Measurements from ENCODE around the gene CXXC5. TPM values are rescaled to one million over a fixed set of nuclear protein-coding genes. Genes with fewer than 3 reads are reported as not detected.
"Not testable (repeated sequence)": the region's sequence is repeated elsewhere in the genome, so short reads cannot be mapped to it uniquely, and the experiment has no call there.

The CXXC5 gene
- total RNA-seq (1 to 10 TPM; 3.2 to 4.3 TPM), total RNA-seq (0 to 1.7 reads per million in 2 donors)

- Mint-ChIP-seq H3K4me1 (peaks cover 34% of the 10 kb centered on the region), H3K27me3 (peaks cover 48% of the 10 kb centered on the region)
These were observed at the start of gene CXXC5 for GRCh38 chr5:139648205-139649081. Gene CXXC5, plus strand, starts transcription at chr5:139648349. Its CDS starts 32,175 bp downstream, at chr5:139680524.

GRCh38 chr5:139598601-139598965, 49.6 kb upstream of the CXXC5 start:
- ATAC-seq; H3K4me3 Mint-ChIP-seq; DNase-seq; H3K27ac Mint-ChIP-seq; H3K27me3 Mint-ChIP-seq; H3K9me3 ChIP-seq (ENCODE audit: control insufficient read depth, low read length, poor library complexity, severe bottlenecking); H3K36me3 Mint-ChIP-seq (ENCODE audit: low read depth): not testable (repeated sequence)
- peaks cover 12% of the 10 kb centered on the region for H3K4me1 Mint-ChIP-seq

More at GRCh38 chr5:139648205-139649081, at the start of gene CXXC5:
- ATAC-seq, result peak; percentile 62
- peak within 1 kb of the TSS; percentile 91 for H3K4me3 Mint-ChIP-seq
- no peaks in the 10 kb centered on the region for H3K9me3 ChIP-seq (ENCODE audit: control insufficient read depth, low read length, poor library complexity, severe bottlenecking)
- H3K27ac Mint-ChIP-seq, result no peak within 1 kb of the TSS
- DNase-seq, result peak in 2 of 3 donors; percentile 29 to 30
- peaks cover 8% of the 10 kb centered on the region for H3K36me3 Mint-ChIP-seq (ENCODE audit: low read depth)

GRCh38 chr5:139600336-139600949, 47.7 kb upstream of the CXXC5 start:
- peak overlapping the region; percentile 33 for H3K4me3 Mint-ChIP-seq

DNA sequence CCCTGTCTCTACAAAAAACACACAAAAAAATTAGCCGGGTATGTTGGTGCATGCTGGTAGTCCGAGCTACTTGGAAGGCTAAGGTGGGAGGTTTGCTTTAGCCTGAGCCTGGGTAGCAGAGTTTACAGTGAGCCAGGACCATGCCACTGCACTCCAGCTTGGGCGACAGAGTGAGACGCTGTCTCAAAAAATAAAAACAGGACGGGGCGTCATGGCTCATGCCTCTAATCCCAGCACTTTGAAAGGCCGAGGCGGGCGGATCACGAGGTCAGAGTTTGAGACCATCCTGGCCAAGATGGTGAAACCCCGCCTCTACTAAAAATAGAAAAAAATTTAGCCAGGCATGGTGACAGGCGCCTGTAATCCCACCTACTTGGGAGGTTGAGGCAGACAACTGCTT, 46.7 kb upstream of the CXXC5 start:
- H3K27me3 Mint-ChIP-seq, result no peaks in the 10 kb centered on the region
- peaks cover 9% of the 10 kb centered on the region for H3K4me1 Mint-ChIP-seq
- no peak for ATAC-seq
- no peaks in the 10 kb centered on the region for H3K9me3 ChIP-seq (ENCODE audit: control insufficient read depth, low read length, poor library complexity, severe bottlenecking)
- DNase-seq, result no peak
- H3K4me3 Mint-ChIP-seq, result no peak overlapping the region
- peak overlapping the region; percentile 39 for H3K27ac Mint-ChIP-seq
- H3K36me3 Mint-ChIP-seq (ENCODE audit: low read depth), result peaks cover 6% of the 10 kb centered on the region

More at GRCh38 chr5:139600336-139600949, 47.7 kb upstream of the CXXC5 start:
- Mint-ChIP-seq H3K27me3 (no peaks in the 10 kb centered on the region), H3K4me1 (peaks cover 7% of the 10 kb centered on the region), H3K36me3 (ENCODE audit: low read depth) (peaks cover 4% of the 10 kb centered on the region), H3K27ac (no peak overlapping the region)
- ATAC-seq (no peak), DNase-seq (no peak)
- no peaks in the 10 kb centered on the region for H3K9me3 ChIP-seq (ENCODE audit: control insufficient read depth, low read length, poor library complexity, severe bottlenecking)

GRCh38 chr5:139601948-139602347, 46.2 kb upstream of the CXXC5 start:
- not testable (repeated sequence) for ATAC-seq; H3K27me3 Mint-ChIP-seq; H3K9me3 ChIP-seq (ENCODE audit: control insufficient read depth, low read length, poor library complexity, severe bottlenecking); H3K4me3 Mint-ChIP-seq; H3K36me3 Mint-ChIP-seq (ENCODE audit: low read depth); H3K27ac Mint-ChIP-seq; DNase-seq; H3K4me1 Mint-ChIP-seq

DNA sequence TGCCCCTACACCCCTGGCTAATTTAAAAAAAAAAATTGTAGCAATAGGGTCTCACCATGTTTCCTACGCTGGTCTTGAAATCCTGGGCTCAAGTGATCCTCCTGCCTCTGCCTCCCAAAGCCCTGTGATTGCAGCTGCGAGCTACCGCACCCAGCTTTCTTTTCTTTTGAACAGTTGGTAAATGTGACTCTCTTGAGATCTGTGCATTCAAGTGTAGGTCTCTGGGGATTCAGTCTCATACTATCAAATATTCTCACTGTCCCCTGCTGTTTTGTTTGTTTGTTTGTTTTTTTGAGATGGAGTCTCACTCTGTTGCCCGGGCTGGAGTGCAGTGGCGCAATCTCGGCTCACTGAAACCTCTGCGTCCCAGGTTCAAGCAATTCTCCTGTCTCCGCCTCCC, 42.3 kb upstream of the CXXC5 start:
- H3K27ac Mint-ChIP-seq, result peak overlapping the region; percentile 80

DNA sequence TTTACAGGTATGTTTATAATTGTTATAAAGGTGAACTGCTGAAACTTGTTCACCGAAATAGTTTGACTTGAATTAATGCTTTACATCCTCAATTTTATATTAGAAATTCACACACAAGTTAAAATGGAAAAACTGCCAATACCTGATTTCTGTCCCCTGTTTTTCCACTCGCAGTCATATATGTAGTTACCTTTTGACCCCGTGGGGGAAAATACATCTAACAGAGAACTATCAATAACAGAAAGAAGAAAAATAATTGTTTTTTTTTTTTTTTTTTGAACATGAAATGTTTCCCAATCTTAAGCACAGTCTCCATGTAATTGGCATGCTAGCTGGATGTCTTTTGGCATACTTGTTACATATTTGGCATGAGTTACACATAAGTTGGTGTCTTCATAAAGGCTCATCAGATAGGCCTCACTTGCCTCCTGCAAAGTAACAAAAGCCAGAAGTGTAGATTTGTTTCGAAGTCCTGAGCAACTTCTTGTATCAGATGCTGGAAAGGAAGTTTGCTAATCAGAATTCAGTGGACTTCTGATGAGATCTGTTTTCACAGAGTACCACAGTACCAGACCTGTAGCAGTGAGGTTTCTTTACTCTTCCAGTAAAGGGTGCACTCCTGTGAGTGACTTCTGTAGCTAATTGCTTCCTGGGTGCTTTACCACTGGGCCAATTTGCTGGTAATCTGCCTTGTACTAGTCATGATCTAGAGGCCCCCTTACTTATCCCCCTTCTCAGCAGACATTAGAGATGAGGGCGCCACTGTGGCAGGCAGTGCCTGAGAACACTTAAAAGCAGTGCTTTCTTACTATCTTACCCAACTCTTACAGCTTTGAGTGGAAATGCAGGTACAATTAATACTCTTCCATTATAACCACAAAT, 36.2 kb upstream of the CXXC5 start:
- no peaks in the 10 kb centered on the region for H3K9me3 ChIP-seq (ENCODE audit: control insufficient read depth, low read length, poor library complexity, severe bottlenecking)
- peaks cover 17% of the 10 kb centered on the region for H3K4me1 Mint-ChIP-seq
- peak overlapping the region; percentile 6 for H3K27ac Mint-ChIP-seq
- no peak overlapping the region for H3K4me3 Mint-ChIP-seq
- H3K36me3 Mint-ChIP-seq (ENCODE audit: low read depth), result no peaks in the 10 kb centered on the region
- H3K27me3 Mint-ChIP-seq, result no peaks in the 10 kb centered on the region
- ATAC-seq (no peak), DNase-seq (no peak)

More for the DNA sequence above, 42.3 kb upstream of the CXXC5 start:
- no peaks in the 10 kb centered on the region for H3K9me3 ChIP-seq (ENCODE audit: control insufficient read depth, low read length, poor library complexity, severe bottlenecking)
- DNase-seq, result no peak
- Mint-ChIP-seq H3K36me3 (ENCODE audit: low read depth) (peaks cover 6% of the 10 kb centered on the region), H3K4me3 (no peak overlapping the region), H3K4me1 (peaks cover 13% of the 10 kb centered on the region), H3K27me3 (no peaks in the 10 kb centered on the region)
- ATAC-seq, result no peak

DNA sequence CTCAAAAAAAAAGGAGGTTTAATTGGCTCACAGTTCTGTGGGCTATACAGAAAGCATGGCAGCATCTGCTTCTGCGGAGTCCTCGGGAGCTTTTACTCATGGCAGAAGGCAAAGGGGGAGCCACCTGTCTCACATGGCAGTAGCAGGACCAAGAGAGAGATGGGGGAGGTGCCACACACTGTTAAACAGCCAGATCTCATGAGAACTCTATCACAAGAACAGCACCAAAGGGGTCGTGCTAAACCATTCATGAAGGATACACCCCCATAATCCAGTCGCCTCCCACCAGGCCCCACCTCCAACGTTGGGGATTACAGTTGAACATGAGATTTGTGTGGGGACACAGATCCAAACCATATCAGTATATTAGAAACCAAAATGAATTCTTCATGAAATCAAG, 28.3 kb upstream of the CXXC5 start:
- DNase-seq (no peak), ATAC-seq (no peak)
- peaks cover 4% of the 10 kb centered on the region for H3K36me3 Mint-ChIP-seq (ENCODE audit: low read depth)
- H3K27me3 Mint-ChIP-seq, result no peaks in the 10 kb centered on the region
- no peak overlapping the region for H3K27ac Mint-ChIP-seq
- H3K4me1 Mint-ChIP-seq, result peaks cover 10% of the 10 kb centered on the region
- no peak overlapping the region for H3K4me3 Mint-ChIP-seq
- H3K9me3 ChIP-seq (ENCODE audit: control insufficient read depth, low read length, poor library complexity, severe bottlenecking), result no peaks in the 10 kb centered on the region

GRCh38 chr5:139625398-139625797, 22.8 kb upstream of the CXXC5 start:
- not testable (repeated sequence) for ATAC-seq; H3K36me3 Mint-ChIP-seq (ENCODE audit: low read depth); H3K27ac Mint-ChIP-seq; H3K9me3 ChIP-seq (ENCODE audit: control insufficient read depth, low read length, poor library complexity, severe bottlenecking); DNase-seq; H3K4me3 Mint-ChIP-seq; H3K27me3 Mint-ChIP-seq; H3K4me1 Mint-ChIP-seq

DNA sequence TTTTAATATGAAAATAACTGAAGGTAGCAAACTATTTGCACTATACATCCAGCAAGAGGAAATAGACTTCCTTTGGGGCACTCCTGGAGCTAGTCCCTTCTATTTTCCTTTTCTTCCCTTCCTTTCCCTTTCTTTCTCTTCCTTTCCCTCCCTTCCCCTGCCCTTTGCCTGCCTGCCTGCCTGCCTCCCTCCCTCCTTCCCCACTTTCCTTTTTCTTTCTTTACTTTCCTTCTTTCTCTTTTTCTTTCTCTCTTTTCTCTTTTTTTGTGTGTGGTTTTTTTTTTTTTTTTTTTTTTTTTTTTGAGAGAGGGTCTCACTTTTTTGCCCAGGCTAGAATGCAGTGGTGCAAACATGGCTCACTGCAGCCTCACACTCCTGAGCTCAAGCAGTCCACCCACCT, 17.3 kb upstream of the CXXC5 start:
- H3K4me1 Mint-ChIP-seq, result peaks cover 17% of the 10 kb centered on the region
- peak overlapping the region; percentile 56 for H3K27ac Mint-ChIP-seq
- peaks cover 3% of the 10 kb centered on the region for H3K36me3 Mint-ChIP-seq (ENCODE audit: low read depth)

DNA sequence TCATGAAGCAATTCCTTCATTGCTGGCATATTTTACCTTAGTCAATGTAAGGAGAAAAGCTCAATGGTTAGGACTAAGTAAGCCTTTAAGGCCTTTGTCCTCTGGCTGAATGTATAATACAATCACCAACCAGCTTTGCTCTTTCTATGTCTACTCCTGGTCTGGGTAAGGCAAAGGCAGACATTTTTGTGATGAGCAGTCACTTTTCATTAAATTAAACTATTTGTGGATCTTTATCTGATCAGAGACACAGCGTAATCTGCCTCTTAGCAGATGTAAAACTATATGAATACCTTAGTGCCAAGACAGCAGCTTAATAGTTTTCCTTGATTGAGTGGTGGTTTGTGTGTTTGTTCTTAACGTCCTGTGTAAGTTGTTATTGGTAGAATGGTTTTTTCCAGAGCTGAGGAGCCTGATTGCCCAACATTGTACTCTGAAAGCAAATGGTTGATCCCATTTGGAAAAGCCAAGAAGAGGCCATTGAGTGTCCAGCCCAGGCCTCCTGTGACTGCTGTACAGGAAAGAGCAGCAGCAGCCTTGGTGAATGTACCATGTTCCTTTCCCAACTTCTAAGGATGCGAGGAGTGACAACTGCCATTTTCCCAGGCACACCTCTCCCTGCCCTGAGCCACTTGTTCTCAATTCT, 16.5 kb upstream of the CXXC5 start:
- Mint-ChIP-seq H3K36me3 (ENCODE audit: low read depth) (peaks cover 3% of the 10 kb centered on the region), H3K27me3 (no peaks in the 10 kb centered on the region), H3K4me3 (no peak overlapping the region), H3K27ac (peak overlapping the region; percentile 56), H3K4me1 (peaks cover 25% of the 10 kb centered on the region)
- H3K9me3 ChIP-seq (ENCODE audit: control insufficient read depth, low read length, poor library complexity, severe bottlenecking), result no peaks in the 10 kb centered on the region
- no peak for DNase-seq
- no peak for ATAC-seq

More for the DNA sequence above, 17.3 kb upstream of the CXXC5 start:
- ATAC-seq (no peak), DNase-seq (no peak)
- H3K9me3 ChIP-seq (ENCODE audit: control insufficient read depth, low read length, poor library complexity, severe bottlenecking), result no peaks in the 10 kb centered on the region
- Mint-ChIP-seq H3K4me3 (no peak overlapping the region), H3K27me3 (no peaks in the 10 kb centered on the region)

DNA sequence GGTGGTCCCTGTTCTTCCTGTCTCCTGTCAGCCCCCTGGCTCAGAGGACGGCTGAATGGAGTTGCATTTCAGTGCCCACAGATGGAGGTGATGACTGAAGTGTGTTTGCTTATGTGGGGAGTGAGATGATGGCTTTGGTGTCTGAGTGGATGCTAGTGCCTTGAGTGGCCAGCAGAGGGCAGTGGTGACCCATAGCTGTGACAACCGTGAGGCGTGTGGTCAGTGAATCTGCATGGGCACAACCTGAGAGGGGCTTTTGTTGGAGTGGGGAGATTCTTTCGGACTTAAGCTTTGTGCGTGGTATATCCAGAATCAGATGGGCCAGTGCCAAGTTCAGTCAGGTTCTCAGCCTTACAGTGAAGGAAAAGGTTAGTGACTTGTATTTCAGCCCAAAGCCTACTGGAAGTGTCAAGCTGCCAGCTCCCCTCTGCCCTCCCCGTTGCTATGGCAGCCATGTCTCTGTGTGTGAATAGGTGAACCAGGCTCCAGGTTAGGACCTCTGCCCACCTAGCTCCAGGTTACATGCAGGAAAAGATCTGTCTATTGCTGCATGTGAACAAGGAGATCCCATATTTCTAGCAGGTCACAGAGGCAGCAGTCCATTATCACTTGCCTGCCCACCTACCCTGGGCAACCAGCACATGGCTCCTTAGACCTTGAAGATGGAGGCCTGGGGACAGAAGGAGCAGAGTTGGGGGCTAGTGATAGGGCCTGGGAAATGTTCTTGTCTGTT, 14.7 kb upstream of the CXXC5 start:
- H3K27me3 Mint-ChIP-seq, result no peaks in the 10 kb centered on the region
- no peak overlapping the region for H3K4me3 Mint-ChIP-seq
- peak; percentile 35 to 51 (median 48) for DNase-seq
- H3K27ac Mint-ChIP-seq, result peak overlapping the region; percentile 90
- ATAC-seq, result peak; percentile 50
- no peaks in the 10 kb centered on the region for H3K9me3 ChIP-seq (ENCODE audit: control insufficient read depth, low read length, poor library complexity, severe bottlenecking)
- H3K4me1 Mint-ChIP-seq, result peaks cover 29% of the 10 kb centered on the region
- H3K36me3 Mint-ChIP-seq (ENCODE audit: low read depth), result peaks cover 3% of the 10 kb centered on the region

All from T-helper 17 cell (primary cell).